Esophagus squamous epithelium (tissue), 4 donors: ENCODE data around the gene LARP1.

Experiments used
- CTCF ChIP-seq, 6 experiments: fragments of 450-650 bp in 4 of 6; fragments of 200-600 bp in 2 of 6; sonication (generic) in 2 of 6; IDR thresholded peaks; one replicate each; pipeline ENCODE4 v1.5.1; 2016 to 2019; ENCODE audit warnings: antibody characterized with exemption in 6 of 6, mild to moderate bottlenecking in 4 of 6, moderate library complexity in 4 of 6
- POLR2A ChIP-seq, 4 donors: fragments of 450-650 bp; IDR thresholded peaks; one replicate each; pipeline ENCODE4 v1.6.1; 2017; ENCODE audit warnings: antibody characterized with exemption in 4 of 4, mild to moderate bottlenecking in 4 of 4, moderate library complexity in 3 of 4

- TF ChIP-seq CTCF (IDR thresholded peaks at IDR 0.05) = peak in 2 of 6 experiments; percentile 9 to 13
- peak in 2 of 4 donors; percentile 50 to 67 for TF ChIP-seq POLR2A (IDR thresholded peaks at IDR 0.05)
Observed at GRCh38 chr5:154857530-154858296, 102.5 kb downstream of the LARP1 start.
